SK-N-SH treated with all-trans-retinoic acid at 6 μM for 48 hours (cell line): ENCODE data around the gene ANKRD12.

Experiments
- CSDC2 ChIP-seq: fragments of 250-450 bp; sonication (Bioruptor Pico); IDR thresholded peaks from 2 replicates; pipeline ENCODE4 v1.5.0; 2020; ENCODE audit warnings: mild to moderate bottlenecking, moderate library complexity
- POU6F1 ChIP-seq: fragments of 250-450 bp; sonication (Bioruptor Pico); IDR thresholded peaks from 2 replicates; pipeline ENCODE4 v1.8.0; 2021; ENCODE audit warnings: low read depth, mild to moderate bottlenecking, moderate library complexity, borderline replicate concordance
- SNAI2 ChIP-seq: fragments of 250-450 bp; sonication (Bioruptor Pico); IDR thresholded peaks from 2 replicates; pipeline ENCODE4 v1.5.0; 2020; ENCODE audit warnings: mild to moderate bottlenecking, moderate library complexity
- TCF4 ChIP-seq: fragments of 250-450 bp; sonication (Bioruptor Pico); IDR thresholded peaks from 2 replicates; pipeline ENCODE4 v1.8.0; 2021; ENCODE audit warnings: mild to moderate bottlenecking, moderate library complexity, borderline replicate concordance
- ZFP3 ChIP-seq: fragments of 250-450 bp; sonication (Bioruptor Pico); IDR thresholded peaks from 2 replicates; pipeline ENCODE4 v1.5.0; 2020; ENCODE audit warnings: mild to moderate bottlenecking, moderate library complexity

- no peak for TF ChIP-seq ZFP3
- TF ChIP-seq TCF4, result no peak
- no peak for TF ChIP-seq SNAI2 (CRISPR knock-in tag)
- TF ChIP-seq CSDC2 (CRISPR knock-in tag), result no peak
- no peak for TF ChIP-seq POU6F1 (CRISPR knock-in tag)
These were observed 48.5 kb downstream of the ANKRD12 start for GRCh38 chr18:9184998-9185613.
